CD14-positive monocyte (primary cell): Measurements from ENCODE around the gene FKBP5. TPM values are rescaled to one million over a fixed set of nuclear protein-coding genes. Genes with fewer than 3 reads are reported as not detected.
"Not testable (repeated sequence)": the region's sequence is repeated elsewhere in the genome, so short reads cannot be mapped to it uniquely, and the experiment has no call there.

ENCODE experiments used
- DNase-seq, 3 donors: peaks; one replicate each; pipeline ENCODE4 v3.0.0-alpha.2; 2011 to 2022
- H2AFZ ChIP-seq: 2 replicates; pipeline ENCODE4 v1.6.0; 2012; ENCODE audit warnings: mild to moderate bottlenecking, low read depth, low read length, inconsistent platforms; ENCODE audit not compliant: insufficient read depth, poor library complexity, severe bottlenecking
- H3K27ac ChIP-seq, 2 donors: 1 replicate in 1 of 2; 2 replicates in 1 of 2; pipeline ENCODE4 v1.5.1; 2012 to 2013; ENCODE audit warnings: low read length in 2 of 2, control low read depth in 1 of 2, inconsistent platforms in 1 of 2, low read depth in 1 of 2, mild to moderate bottlenecking in 1 of 2
- H3K27me3 ChIP-seq, 2 donors: one replicate each; pipeline versions ENCODE4 v1.6.0 to v1.6.1; 2011 to 2013; ENCODE audit warnings: low read length in 2 of 2; ENCODE audit not compliant: control insufficient read depth in 2 of 2, insufficient read depth in 2 of 2
- H3K36me3 ChIP-seq, 2 donors: replicated peaks in 1 of 2; 1 replicate in 1 of 2; 2 replicates in 1 of 2; pipeline versions ENCODE4 v1.5.1 to v1.6.1; 2012 to 2013; ENCODE audit warnings: low read length in 2 of 2, control low read depth in 1 of 2, inconsistent platforms in 1 of 2, mild to moderate bottlenecking in 1 of 2; ENCODE audit not compliant: insufficient read depth in 2 of 2, control insufficient read depth in 1 of 2
- H3K4me1 ChIP-seq, 2 donors: 1 replicate in 1 of 2; 2 replicates in 1 of 2; pipeline versions ENCODE4 v1.5.1 to v1.6.1; 2012 to 2013; ENCODE audit warnings: low read length in 2 of 2, control low read depth in 1 of 2, inconsistent platforms in 1 of 2, mild to moderate bottlenecking in 1 of 2, moderate library complexity in 1 of 2; ENCODE audit not compliant: insufficient read depth in 2 of 2, control insufficient read depth in 1 of 2
- H3K4me2 ChIP-seq: replicated peaks from 2 replicates; pipeline ENCODE3; 2012; ENCODE audit warnings: low read length, moderate library complexity, mild to moderate bottlenecking; ENCODE audit not compliant: poor library complexity, severe bottlenecking; ENCODE audit errors: extremely low read depth
- H3K4me3 ChIP-seq, 3 experiments: fragments of 200-600 bp in 1 of 3; sonication (generic) in 1 of 3; replicated peaks in 1 of 3; 1 replicate in 2 of 3; 2 replicates in 1 of 3; pipeline ENCODE4 v1.5.1; 2011 to 2013; ENCODE audit warnings: low read length in 3 of 3, mild to moderate bottlenecking in 3 of 3, control low read depth in 2 of 3, low read depth in 2 of 3, inconsistent platforms in 1 of 3, moderate library complexity in 1 of 3
- H3K79me2 ChIP-seq: 2 replicates; pipeline ENCODE4 v1.6.0; 2012; ENCODE audit warnings: mild to moderate bottlenecking, control low read depth, inconsistent platforms, low read length, moderate library complexity; ENCODE audit not compliant: insufficient read depth
- H3K9ac ChIP-seq: 2 replicates; pipeline ENCODE4 v1.6.0; 2017; ENCODE audit warnings: low read length, mild to moderate bottlenecking; ENCODE audit not compliant: insufficient read depth, poor library complexity, severe bottlenecking
- H3K9me3 ChIP-seq, 2 donors: replicated peaks in 1 of 2; 1 replicate in 1 of 2; 2 replicates in 1 of 2; pipeline versions ENCODE4 v1.5.1 to v1.6.1; 2012 to 2013; ENCODE audit warnings: low read length in 2 of 2, control low read depth in 1 of 2; ENCODE audit not compliant: control insufficient read depth in 1 of 2, insufficient read depth in 1 of 2
- H4K20me1 ChIP-seq: 2 replicates; pipeline ENCODE4 v1.6.0; 2012; ENCODE audit warnings: mild to moderate bottlenecking, low read length, control low read depth, moderate library complexity; ENCODE audit not compliant: insufficient read depth
- H3K27ac Mint-ChIP-seq, 7 donors: one replicate each; pipeline ENCODE4 v1.8.0; 2020; ENCODE audit warnings: mild to moderate bottlenecking in 7 of 7, mixed read lengths in 7 of 7, moderate library complexity in 6 of 7, inconsistent platforms in 2 of 7
- H3K27me3 Mint-ChIP-seq, 3 donors: one replicate each; pipeline ENCODE4 v1.8.0; 2021 to 2022; ENCODE audit warnings: low read depth in 3 of 3, mild to moderate bottlenecking in 3 of 3, mixed read lengths in 3 of 3, moderate library complexity in 3 of 3, inconsistent platforms in 1 of 3
- H3K36me3 Mint-ChIP-seq, 2 donors: one replicate each; pipeline ENCODE4 v1.8.0; 2020; ENCODE audit warnings: mixed read lengths in 2 of 2, inconsistent platforms in 1 of 2, mild to moderate bottlenecking in 1 of 2
- H3K4me1 Mint-ChIP-seq: one replicate; pipeline ENCODE4 v1.8.0; 2020; ENCODE audit warnings: mild to moderate bottlenecking, mixed read lengths
- H3K4me3 Mint-ChIP-seq, 2 donors: one replicate each; pipeline ENCODE4 v1.8.0; 2020; ENCODE audit warnings: mild to moderate bottlenecking in 2 of 2, mixed read lengths in 2 of 2, moderate library complexity in 1 of 2
- H3K9me3 Mint-ChIP-seq, 7 donors: one replicate each; pipeline ENCODE4 v1.8.0; 2020 to 2022; ENCODE audit warnings: mixed read lengths in 7 of 7, mild to moderate bottlenecking in 6 of 7, moderate library complexity in 6 of 7, inconsistent platforms in 2 of 7
- WGBS: methylation state at CpG from one replicate; pipeline ENCODE4 v1.1.5; 2013; ENCODE audit warnings: missing lambda C conversion rate; ENCODE audit not compliant: insufficient coverage; 5-methylcytosine and 5-hydroxymethylcytosine counted together
- intact Hi-C, 2 donors: fragments of 100-400 bp; cut with micrococcal nuclease; formaldehyde crosslinking; loops; one replicate each; pipeline versions ENCODE4 v1.15.0 to v1.15.1; 2023
- polyA plus RNA-seq, 3 donors: library from polyadenylated mRNA; depleted of rRNA in 1 of 3; unstranded in 2 of 3; stranded (reverse) in 1 of 3; fragments of 300-500 nt in 2 of 3; fragments of >200 nt in 1 of 3; fragmentation: Illumina TruSeq in 2 of 3; gene quantifications; 1 replicate in 2 of 3; 2 replicates in 1 of 3; pipeline ENCODE4 v1.2.3, GENCODE V29; 2012 to 2021
- TF ChIP-seq, protein P1 (sequence below): fragments of 200-600 bp; IDR thresholded peaks from one replicate; pipeline ENCODE4 v1.8.0; 2022; ENCODE audit warnings: antibody characterized with exemption, mild to moderate bottlenecking

Gene FKBP5
- polyA plus RNA-seq, 3 donors: 20.2 to 58.5 (median 56.9) TPM

DNA sequence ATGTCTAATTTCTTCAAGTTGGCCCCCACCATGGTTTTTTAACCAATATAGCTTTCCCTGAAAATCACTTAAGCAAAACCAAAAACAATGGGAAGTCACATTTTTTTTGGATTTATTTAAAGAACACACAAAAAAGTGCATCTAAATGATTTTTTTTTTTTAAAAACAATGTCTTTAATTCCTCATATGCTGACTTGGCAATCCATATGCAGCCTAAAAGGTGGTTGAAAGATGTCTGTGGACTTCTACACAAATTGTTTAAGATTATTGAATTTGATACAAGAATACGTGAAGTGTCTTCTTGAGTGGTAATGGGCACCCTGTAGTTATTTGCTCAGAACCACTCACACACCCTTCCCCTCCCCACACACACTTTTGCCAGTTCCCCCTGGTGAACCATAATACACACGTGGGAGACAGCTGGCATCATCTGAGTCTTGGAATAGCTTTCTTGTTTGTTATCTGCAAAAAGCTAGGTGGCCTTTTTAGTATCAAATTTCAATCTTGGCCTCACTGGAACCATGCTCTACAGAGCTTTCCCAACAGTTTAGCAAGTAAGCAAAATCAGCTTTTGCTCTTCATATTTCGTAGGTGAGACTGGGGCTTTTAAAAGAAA lies 115.1 kb downstream of the FKBP5 start:
- Histone ChIP-seq H2AFZ (no peak overlapping the region), H3K79me2 (no peaks in the 10 kb centered on the region), H3K9ac (no peak overlapping the region), H3K27me3 (no peaks in the 10 kb centered on the region), H3K27ac (no peak overlapping the region), H3K4me1 (no peaks in the 10 kb centered on the region), H3K4me2 (no peak overlapping the region), H4K20me1 (peaks cover 30% of the 10 kb centered on the region), H3K4me3 (no peak overlapping the region), H3K36me3 (peaks cover 54 to 76% of the 10 kb centered on the region in 2 donors), H3K9me3 (no peaks in the 10 kb centered on the region)
- H3K4me1 Mint-ChIP-seq: no peaks in the 10 kb centered on the region
- WGBS: no CpG with 5 or more reads among the region's 3 CpGs
- no peak overlapping the region for H3K4me3 Mint-ChIP-seq
- no peak for DNase-seq
- intact Hi-C loops: no loop called here
- H3K27me3 Mint-ChIP-seq: no peaks in the 10 kb centered on the region
- peak overlapping the region in 2 of 7 donors; percentile 46 to 50 for H3K27ac Mint-ChIP-seq
- peaks cover 59 to 69% of the 10 kb centered on the region in 2 donors for H3K36me3 Mint-ChIP-seq
- TF ChIP-seq, protein P1, sequence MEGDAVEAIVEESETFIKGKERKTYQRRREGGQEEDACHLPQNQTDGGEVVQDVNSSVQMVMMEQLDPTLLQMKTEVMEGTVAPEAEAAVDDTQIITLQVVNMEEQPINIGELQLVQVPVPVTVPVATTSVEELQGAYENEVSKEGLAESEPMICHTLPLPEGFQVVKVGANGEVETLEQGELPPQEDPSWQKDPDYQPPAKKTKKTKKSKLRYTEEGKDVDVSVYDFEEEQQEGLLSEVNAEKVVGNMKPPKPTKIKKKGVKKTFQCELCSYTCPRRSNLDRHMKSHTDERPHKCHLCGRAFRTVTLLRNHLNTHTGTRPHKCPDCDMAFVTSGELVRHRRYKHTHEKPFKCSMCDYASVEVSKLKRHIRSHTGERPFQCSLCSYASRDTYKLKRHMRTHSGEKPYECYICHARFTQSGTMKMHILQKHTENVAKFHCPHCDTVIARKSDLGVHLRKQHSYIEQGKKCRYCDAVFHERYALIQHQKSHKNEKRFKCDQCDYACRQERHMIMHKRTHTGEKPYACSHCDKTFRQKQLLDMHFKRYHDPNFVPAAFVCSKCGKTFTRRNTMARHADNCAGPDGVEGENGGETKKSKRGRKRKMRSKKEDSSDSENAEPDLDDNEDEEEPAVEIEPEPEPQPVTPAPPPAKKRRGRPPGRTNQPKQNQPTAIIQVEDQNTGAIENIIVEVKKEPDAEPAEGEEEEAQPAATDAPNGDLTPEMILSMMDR: no peak
- peaks cover 0 to under 1% (median 0%) of the 10 kb centered on the region in 7 donors for H3K9me3 Mint-ChIP-seq

GRCh38 chr6:35570885-35571330 lies 117.8 kb downstream of the FKBP5 start:
- no CpG with 5 or more reads among the region's 2 CpGs for WGBS
- Mint-ChIP-seq H3K27ac (peak overlapping the region in 1 of 7 donors; percentile 28), H3K9me3 (peaks cover 4 to 12% (median 8%) of the 10 kb centered on the region in 7 donors), H3K36me3 (peaks cover 36 to 44% of the 10 kb centered on the region in 2 donors)
- H3K79me2 ChIP-seq, H3K4me3 ChIP-seq, H3K9ac ChIP-seq, intact Hi-C loops, H3K4me2 ChIP-seq, H3K4me3 Mint-ChIP-seq, DNase-seq, H3K27me3 ChIP-seq, H2AFZ ChIP-seq, H3K27me3 Mint-ChIP-seq, H3K4me1 ChIP-seq, H3K27ac ChIP-seq, H3K4me1 Mint-ChIP-seq, H3K9me3 ChIP-seq: not testable (repeated sequence)
- peaks cover 14% of the 10 kb centered on the region for H4K20me1 ChIP-seq
- H3K36me3 ChIP-seq: peaks cover 32 to 51% of the 10 kb centered on the region in 2 donors
